Activated T-cell treated with anti-CD3 and anti-CD28 coated beads for 24 hours (primary cell): Measurements from ENCODE around the gene KCTD13.
"Not testable (repeated sequence)": the region's sequence is repeated elsewhere in the genome, so short reads cannot be mapped to it uniquely, and the experiment has no call there.

Experiments used
- DNase-seq: peaks from one replicate; pipeline ENCODE4 v3.0.0-alpha.2; 2020; ENCODE audit warnings: low read depth

Gene KCTD13

DNA sequence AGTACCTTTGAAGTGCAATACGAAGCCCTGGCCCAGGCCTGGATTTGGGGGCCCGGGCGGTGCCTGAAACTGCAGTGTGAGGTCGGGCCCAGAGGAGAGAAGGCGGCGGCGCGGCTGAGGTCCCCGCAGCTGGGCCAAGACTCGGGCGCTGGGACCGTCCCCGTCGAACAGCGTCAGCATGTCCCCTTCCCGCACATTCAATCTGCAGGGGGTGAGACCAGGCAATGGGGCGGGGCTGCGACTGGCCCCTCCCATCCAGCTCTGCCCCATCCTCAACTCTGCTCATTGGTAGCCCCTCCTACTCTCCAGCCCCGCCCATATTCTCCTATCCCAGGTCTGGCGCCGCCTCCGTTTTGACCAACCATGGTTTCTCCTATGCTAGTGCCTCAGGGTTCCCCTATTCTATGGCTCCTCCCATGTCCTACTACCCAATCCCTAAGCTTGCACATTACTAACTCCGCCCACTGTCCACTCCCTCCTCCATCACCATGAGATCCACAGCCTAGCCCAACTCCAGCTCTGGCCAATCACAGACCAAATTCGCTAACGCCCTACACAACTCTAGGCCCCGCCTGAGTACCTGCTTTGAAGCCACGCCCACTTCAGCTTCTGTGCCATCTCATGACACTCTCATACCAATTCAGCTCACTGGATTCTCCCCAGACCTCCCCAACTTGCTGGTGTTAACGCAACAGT lies 48.6 kb downstream of the KCTD13 start:
- peak; percentile 40 for DNase-seq

DNA sequence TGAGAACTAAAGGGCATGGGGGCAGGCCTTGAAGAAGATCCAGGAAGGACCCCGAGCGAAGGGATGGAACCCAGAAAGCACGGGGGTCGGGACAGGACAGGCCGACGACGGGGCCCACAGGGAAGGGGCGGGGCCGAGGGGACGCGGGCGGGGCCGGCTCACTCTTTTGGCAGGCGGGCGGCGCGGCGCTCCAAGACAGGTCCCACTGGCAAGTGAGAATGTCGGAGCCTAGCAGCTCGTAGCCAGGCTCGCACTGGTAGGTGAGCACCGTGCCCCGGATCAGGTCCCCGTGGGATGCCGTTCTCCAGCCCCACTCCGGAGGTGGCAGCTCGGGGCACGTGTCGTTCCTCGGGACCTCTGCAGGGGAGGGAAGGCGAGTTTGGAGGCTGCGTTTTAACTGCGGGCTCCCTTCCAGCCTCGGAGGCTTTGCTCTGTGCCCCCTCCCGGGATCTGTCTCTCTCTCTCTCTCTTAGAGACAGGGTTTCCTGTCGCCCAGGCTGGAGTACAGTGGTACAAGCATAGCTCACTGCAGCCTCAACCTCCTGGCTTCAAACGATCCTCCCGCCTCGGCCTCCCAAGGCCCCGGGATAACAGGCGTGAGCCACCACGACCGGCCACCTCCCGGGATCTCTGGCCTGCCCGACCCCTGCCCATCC lies 49.3 kb downstream of the KCTD13 start:
- DNase-seq = peak; percentile 15

DNA sequence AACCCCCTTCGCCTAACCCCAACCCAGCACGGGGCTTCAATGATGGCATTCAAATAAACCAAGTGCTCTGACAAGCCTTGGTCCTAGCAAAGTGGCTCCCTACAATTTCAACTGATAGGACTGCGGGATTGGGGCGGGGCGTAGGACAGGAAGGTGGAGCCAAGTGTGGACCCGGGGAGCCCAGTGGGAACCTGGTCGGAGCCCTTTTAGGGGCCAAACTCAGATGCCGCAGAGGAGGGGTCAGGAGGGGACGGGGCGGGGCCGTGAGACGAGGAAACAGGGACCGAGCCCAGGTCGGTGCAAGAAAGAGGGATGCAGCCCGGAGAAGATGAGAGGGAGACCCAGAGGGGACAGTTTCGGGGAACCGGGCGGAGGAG lies 49.8 kb downstream of the KCTD13 start:
- no peak for DNase-seq

DNA sequence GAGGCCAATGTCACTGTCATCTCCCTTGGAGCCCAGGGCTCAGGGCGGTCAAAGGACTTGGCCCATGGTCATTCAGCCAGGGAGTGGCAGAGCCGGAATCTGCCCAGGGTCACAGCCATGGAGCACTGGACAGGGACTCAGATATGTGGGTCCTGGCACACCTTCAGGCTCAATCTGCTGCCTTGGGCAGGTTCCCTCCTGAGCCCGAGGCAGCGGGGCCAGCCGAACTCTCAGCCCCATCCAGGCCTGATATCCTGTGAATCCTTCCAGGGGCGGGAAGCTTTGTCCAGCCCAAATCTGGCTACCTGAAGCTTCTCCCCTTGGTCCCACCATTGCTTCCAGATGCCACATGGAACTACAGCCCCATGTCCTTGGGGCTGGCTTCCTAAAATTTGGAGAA lies 50.8 kb downstream of the KCTD13 start:
- no peak for DNase-seq

DNA sequence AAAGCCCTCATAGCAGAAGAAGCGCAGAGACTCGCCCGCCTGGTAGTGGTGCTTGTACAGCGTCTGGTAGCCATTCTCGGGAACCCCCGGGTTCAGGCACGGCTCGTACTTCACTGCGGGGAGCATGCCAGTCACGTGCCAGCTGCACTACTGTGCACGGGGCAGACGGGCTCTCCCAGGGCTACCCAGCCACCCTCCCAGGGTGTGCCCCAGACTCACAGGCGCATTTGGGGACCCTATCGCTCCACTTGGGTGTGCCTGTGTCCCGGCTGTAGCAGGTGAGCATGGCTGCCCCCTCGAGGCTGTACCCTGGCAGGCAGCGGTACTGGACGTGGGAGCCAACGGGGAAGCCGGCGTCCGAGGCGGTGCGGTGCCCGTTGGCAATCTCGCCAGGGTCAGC lies 52.7 kb downstream of the KCTD13 start:
- no peak for DNase-seq

DNA sequence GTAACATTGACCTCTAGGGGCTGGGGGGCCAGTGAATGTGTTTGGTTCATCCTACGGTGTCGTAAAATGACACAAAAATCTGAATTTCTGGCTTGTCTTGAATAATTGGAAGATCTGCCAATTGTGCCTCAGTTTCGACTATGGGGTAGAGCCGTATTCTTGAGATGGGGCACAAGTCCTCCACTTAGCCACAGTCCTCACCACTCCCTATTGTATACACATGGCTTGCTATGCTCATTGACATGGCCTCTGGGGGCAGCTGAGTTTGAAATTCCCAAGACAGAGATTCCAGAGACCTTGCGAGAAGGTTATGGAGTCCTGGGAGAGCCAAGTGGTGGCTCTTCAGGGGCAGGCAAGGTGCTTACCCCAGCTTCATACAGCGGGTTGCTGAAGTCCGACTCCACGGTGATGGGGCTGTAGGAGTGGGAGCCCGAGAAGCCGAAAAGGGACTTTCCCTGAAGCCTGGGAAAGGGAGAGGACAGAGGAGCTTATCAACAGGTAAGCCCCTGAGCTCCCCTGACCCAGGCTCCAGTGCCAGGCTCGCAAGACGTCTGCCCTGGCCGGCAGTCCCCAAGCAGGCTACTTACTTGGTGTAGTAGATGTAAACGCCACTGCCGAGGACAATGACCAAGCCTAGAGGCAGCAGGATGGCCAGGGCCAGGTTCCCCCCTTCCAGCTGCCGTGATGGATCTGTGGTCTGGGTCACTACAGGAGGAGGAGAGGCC lies 54.0 kb downstream of the KCTD13 start:
- no peak for DNase-seq

DNA sequence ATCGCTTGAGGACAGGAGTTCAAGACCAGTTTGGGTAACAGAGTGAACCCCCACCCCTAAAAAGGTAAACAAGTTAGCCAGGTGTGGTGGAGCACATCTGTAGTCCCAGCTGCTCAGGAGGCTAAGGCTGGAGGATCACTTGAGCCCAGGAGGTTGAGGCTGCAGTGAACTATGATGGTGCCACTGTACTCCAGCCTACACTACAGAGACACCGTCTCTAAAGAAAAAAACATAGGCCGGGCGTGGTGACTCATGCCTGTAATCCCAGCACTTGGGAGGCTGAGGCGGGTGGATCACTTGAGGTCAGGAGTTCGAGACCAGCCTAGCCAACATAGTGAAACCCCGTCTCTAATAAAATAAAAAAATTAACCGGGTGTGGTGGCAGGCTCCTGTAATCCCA lies 57.0 kb downstream of the KCTD13 start:
- DNase-seq = not testable (repeated sequence)

DNA sequence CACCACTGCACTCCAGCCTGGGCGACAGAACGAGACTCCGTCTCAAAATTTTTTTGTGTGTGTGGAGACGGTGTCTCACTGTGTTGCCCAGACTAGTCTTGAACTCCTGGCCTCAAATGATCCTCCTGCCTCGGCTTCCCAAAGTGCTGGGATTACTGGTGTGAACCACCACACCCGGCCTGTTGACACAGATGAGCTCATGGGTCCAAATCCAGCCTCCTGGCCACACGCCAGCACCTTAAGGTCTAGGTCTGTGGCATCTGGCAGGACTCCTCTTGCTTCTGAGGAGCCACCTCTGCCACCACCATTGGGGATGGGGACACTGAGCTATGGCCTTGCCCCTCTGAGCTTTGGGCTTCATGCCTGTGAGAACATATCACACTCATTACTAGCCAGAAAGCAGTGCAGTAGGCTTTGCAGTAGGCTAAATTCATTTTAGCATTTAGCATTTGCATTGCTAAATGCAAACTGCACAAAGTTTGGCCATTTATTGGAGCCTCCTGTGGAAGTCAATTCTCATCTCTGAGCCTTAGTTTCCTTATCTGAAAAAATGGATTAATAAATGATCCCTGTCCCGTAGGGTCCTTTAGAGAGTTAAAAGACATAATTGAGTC lies 57.5 kb downstream of the KCTD13 start:
- no peak for DNase-seq

DNA sequence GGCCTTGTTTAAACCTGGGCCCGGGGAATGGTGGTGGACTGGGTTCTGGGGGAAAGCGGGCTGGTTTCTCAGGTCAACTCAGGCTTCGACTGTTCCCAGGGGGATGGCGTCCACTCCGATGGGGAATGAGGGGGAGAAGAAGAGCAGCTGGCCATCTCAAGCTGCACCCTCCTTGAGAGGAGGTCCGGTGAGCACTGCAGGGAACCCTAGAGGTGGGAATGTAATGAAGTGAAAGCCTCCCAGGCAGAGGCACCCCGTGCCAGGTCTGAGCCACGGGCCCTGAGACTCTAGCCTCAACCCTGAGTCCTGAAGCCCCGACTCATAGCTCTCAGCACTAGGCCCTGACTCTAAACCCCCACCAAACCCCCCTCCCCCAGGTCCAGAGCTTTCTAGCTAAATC lies 61.8 kb downstream of the KCTD13 start:
- no peak for DNase-seq

DNA sequence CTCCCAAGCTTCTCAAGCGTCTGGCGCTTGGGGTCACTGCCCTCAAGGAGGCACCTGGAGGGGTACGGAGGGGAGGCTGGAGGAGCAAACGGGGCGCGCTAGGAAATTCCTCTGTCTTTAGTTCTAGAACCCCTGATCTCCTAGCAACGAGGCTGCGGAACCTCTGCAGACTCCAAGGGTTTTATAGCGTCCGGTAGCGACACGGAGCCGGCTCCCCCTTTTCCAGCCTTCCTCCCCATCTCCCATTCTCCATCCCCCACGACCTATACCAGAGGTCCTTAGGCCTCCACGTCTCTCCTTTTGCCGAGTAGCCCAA lies 62.4 kb downstream of the KCTD13 start:
- DNase-seq = no peak

DNA sequence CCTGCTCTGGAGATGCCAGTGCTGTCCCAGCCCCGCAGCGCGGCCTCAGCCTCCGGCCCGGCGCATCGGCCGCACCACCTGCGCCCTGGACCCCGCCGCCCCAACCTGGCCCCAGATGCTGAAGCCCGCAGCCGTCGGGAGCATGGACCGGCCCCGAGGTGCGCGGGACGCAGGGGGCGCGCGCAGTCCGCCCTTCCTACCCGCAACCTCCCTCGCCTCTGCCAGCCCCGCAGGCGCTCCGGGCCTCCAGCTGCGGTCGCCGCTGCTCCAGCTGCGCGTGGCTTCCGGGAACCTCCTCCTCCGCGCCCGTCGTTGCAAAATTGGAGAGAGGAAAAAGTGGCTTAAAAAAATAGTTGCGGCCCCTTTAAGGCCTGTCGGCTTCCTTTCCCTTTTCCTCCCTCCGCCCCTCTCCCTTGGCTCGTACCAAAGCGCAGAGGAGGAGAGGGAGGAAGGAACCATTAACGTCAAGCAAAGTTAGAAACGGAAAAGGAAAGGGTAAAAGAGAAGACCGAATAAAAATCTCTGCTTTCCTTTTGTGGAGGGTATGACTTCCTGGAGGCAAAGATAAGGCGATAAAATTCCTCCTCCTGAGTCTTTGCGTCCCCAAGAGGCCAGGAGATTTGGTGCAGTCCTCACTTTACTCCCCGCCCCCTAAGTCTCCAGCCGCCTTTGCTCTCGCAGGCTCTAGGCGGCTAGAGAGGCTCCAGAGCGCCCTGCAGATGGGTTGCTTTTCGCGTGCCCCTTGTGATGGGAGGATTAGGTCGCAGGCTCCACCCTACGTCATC lies 63.0 kb downstream of the KCTD13 start, which contains the start of gene CDIPT:
Gene CDIPT, minus strand, starts transcription at position 343 of the 785 bp plus-strand sequence. CDS start 369 bp downstream, outside the sequence.
- DNase-seq = peak; percentile 90

DNA sequence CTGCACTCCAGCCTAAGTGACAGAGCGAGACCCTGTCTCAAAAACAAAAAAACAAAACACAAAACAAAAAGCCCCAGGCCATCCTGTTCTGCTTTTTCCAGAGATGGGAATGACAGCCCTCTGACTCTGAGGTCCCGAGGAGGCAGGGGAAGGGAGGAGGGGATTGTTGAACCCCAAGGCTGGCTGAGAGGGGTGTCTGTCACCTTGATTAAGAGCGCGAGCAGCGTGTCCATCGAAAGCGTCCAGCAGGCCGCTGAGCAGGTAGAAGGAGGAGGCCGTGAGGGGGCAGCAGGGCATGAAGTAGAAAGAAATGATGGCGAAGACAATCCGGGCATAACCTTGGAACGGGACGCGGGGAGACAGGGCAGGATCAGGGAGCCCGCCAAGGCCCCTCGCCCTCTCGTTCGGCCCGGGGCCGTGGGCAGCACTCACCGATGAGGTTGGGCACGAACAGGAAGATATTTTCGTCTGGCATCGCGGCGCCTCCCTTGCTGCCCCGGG lies 63.6 kb downstream of the KCTD13 start:
- DNase-seq = no peak

DNA sequence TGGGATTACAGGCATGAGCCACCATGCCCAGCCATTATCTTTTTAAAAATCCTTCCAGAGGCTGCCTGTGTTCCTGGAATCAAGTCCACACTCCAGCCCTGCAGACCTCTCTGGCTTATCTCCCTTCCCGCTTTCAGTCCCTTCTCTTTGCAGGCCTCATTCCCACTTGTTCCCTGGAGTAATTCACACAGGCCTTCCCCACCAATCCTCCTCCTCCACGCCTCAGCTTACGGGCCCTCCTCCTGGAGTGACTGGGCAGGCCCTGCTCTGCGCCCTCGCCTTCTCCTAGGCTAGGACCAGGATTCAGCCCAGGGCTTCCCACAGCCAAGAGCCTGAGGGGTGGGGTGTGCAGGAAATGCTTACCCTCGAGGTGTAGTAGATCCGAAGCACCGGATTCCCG lies 65.8 kb downstream of the KCTD13 start:
- DNase-seq = no peak

DNA sequence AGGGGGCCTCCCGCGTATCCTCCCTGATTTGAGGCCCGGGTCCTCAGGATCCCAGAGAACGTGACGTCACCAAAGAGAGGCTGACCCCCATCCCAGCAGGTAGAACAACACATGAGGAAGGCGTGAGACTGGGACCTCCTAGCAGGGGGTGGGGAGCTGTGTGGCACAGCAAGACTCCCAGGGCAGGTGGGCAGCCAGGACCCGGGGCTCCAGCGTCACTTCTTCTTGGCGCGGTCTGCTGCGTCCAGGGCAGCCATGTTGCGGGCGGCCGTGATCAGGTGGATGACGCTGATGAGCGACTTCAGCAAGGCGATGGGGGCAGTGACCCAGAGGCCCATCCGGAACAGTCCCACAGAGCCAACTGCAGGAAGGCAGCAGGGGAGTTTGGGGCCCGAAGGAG lies 67.1 kb downstream of the KCTD13 start:
- DNase-seq = no peak

DNA sequence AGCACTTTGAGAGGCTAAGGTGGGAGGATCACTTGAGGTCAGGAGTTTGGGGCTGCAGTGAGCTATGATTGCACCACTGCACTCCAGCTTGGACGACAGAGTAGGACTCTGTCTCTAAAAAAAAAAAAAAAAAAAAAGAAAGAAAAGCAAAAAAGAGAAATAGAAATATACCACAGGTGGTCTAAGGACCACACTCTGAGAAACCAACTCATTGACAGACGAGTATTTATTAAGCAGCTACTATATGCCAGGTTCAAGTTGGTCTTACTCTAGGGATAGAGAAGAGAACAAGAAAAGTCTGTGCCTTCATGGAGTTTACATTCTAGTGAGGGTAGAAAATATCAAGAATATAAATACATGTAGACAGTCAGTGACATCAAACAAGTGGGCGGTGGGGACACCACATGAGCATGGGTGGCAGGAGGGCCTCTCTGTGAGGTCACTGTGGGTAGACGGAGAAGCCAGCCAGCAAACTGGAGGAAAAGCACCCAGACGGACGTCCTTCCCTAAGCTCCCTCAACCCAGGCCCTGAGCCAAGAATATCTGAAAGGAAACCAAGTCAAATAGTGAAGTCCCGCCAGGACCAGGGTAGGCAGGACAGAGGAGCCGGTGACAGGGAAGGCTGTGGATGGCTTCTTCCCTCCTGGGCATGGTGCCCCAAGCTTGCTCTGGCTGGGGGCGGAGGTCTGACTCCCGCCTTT lies 67.7 kb downstream of the KCTD13 start:
- DNase-seq = no peak

DNA sequence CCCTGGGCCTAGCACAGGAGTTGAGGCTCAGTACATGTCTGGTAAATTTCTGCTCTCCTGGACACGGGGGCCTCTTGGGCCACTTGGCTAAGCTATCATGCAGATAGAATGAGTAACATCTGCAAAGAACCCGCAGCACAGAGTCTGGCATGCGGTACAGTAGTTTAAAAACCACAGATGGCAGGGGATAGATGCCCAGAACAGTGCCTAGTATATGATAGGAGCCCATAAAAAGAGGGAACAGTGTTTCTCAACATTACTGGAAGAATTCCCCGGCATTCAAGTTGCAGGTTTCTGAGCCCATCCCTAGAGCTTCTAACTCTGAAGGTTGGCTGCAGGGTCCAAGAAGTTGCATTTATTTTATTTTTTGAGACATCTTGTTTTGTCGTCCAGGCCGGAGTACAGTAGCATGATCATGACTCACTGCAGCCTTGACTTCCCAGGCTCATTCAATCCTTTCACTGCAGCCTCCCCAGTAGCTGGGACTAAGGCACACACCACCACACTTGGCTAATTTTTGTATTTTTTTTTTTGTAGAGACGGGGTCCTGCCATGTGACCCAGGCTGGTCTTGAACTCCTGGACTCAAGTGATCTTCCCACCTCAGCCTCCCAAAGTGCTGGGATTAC lies 68.8 kb downstream of the KCTD13 start:
- no peak for DNase-seq
